Urinary bladder (tissue), 4 donors: ENCODE data around the gene MEF2D. TPM values are rescaled to one million over a fixed set of nuclear protein-coding genes. Genes with fewer than 3 reads are reported as not detected.
A peak's percentile ranks its signal among the peaks of the same experiment; 100 is the strongest.

Experiments used
- DNase-seq: peaks from one replicate; pipeline ENCODE4 v3.0.0-alpha.2; 2015; ENCODE audit errors: extremely low spot score
- H3K27ac ChIP-seq: one replicate; pipeline ENCODE4 v1.5.1; 2013; ENCODE audit warnings: low read depth, mild to moderate bottlenecking, moderate library complexity
- H3K36me3 ChIP-seq: one replicate; pipeline ENCODE4 v1.6.1; 2013; ENCODE audit warnings: mild to moderate bottlenecking, moderate library complexity; ENCODE audit not compliant: insufficient read depth
- H3K4me1 ChIP-seq: one replicate; pipeline ENCODE4 v1.6.1; 2013; ENCODE audit warnings: mild to moderate bottlenecking, moderate library complexity; ENCODE audit not compliant: insufficient read depth
- H3K4me3 ChIP-seq: one replicate; pipeline ENCODE4 v1.5.1; 2013; ENCODE audit warnings: low read depth, low read length
- whole genome bisulfite sequencing: extraction: QIAGEN DNeasy Blood & Tissue Kit; methylation state at CpG from one replicate; pipeline ENCODE4 v1.1.7; 2013; 5-methylcytosine and 5-hydroxymethylcytosine counted together
- polyA plus RNA-seq: library from polyadenylated mRNA; stranded (reverse); fragments of 200-250 nt; gene quantifications from one replicate; pipeline ENCODE4 v1.2.3, GENCODE V29; 2013
- total RNA-seq: library from RNA; depleted of rRNA; stranded (reverse); fragments of >200 nt; gene quantifications from one replicate; pipeline ENCODE4 v1.2.3, GENCODE V29; 2014
- donor health status: healthy with polysubstance abuse.
- donor health status: healthy.

The MEF2D gene
- total and polyA plus RNA-seq, 2 donors, result 10.0 to 55.5 TPM

- Histone ChIP-seq H3K27ac (no peak overlapping the region), H3K4me3 (no peak overlapping the region), H3K36me3 (no peaks in the 10 kb centered on the region), H3K4me1 (no peaks in the 10 kb centered on the region)
- WGBS, result 8% methylated on average over 7 of the region's 7 CpGs
- DNase-seq, result no peak
Measured at GRCh38 chr1:156430303-156430702, 70.3 kb downstream of the MEF2D start.

GRCh38 chr1:156429313-156430060 is 71.1 kb downstream of the MEF2D start:
- Histone ChIP-seq H3K4me1 (no peaks in the 10 kb centered on the region), H3K27ac (no peak overlapping the region), H3K4me3 (no peak overlapping the region), H3K36me3 (no peaks in the 10 kb centered on the region)
- 4% methylated on average over 13 of the region's 13 CpGs for WGBS
- no peak for DNase-seq

- H3K27ac ChIP-seq, result no peak overlapping the region
- 10% methylated on average over 4 of the region's 4 CpGs for WGBS
- H3K4me3 ChIP-seq, result no peak overlapping the region
- no peak for DNase-seq
- H3K4me1 ChIP-seq, result no peaks in the 10 kb centered on the region
- no peaks in the 10 kb centered on the region for H3K36me3 ChIP-seq
Measured at GRCh38 chr1:156428746-156429288, 71.8 kb downstream of the MEF2D start.

- WGBS, result 60% methylated on average over 5 of the region's 5 CpGs
- no peak for DNase-seq
- H3K36me3 ChIP-seq, result no peaks in the 10 kb centered on the region
- H3K4me1 ChIP-seq, result no peaks in the 10 kb centered on the region
- no peak overlapping the region for H3K27ac ChIP-seq
- H3K4me3 ChIP-seq, result no peak overlapping the region
Measured at GRCh38 chr1:156427957-156428356, 72.6 kb downstream of the MEF2D start.

- DNase-seq, result no peak
- no peaks in the 10 kb centered on the region for H3K4me1 ChIP-seq
- WGBS, result 92% methylated on average over 7 of the region's 7 CpGs
- no peaks in the 10 kb centered on the region for H3K36me3 ChIP-seq
- H3K27ac ChIP-seq, result no peak overlapping the region
- H3K4me3 ChIP-seq, result no peak overlapping the region
Measured at GRCh38 chr1:156425943-156426342, 74.6 kb downstream of the MEF2D start.

GRCh38 chr1:156424806-156425432 is 75.7 kb downstream of the MEF2D start:
- Histone ChIP-seq H3K4me1 (no peaks in the 10 kb centered on the region), H3K27ac (no peak overlapping the region), H3K4me3 (no peak overlapping the region), H3K36me3 (no peaks in the 10 kb centered on the region)
- 68% methylated on average over 10 of the region's 10 CpGs for WGBS
- no peak for DNase-seq

- H3K27ac ChIP-seq, result no peak overlapping the region
- H3K36me3 ChIP-seq, result no peaks in the 10 kb centered on the region
- WGBS, result 41% methylated on average over 7 of the region's 7 CpGs
- DNase-seq, result no peak
- H3K4me3 ChIP-seq, result no peak overlapping the region
- H3K4me1 ChIP-seq, result no peaks in the 10 kb centered on the region
Measured at GRCh38 chr1:156423422-156424352, 76.9 kb downstream of the MEF2D start.

- WGBS, result 19% methylated on average over 15 of the region's 15 CpGs
Measured at GRCh38 chr1:156422602-156423091, 77.9 kb downstream of the MEF2D start.

GRCh38 chr1:156421939-156422601 is 78.5 kb downstream of the MEF2D start:
- 17% methylated on average over 12 of the region's 12 CpGs for WGBS
- no peak for DNase-seq
- Histone ChIP-seq H3K36me3 (no peaks in the 10 kb centered on the region), H3K4me1 (no peaks in the 10 kb centered on the region), H3K4me3 (peak overlapping the region; percentile 14), H3K27ac (no peak overlapping the region)

More at GRCh38 chr1:156422602-156423091, 77.9 kb downstream of the MEF2D start:
- no peak for DNase-seq
- no peak overlapping the region for H3K27ac ChIP-seq
- no peaks in the 10 kb centered on the region for H3K36me3 ChIP-seq
- no peaks in the 10 kb centered on the region for H3K4me1 ChIP-seq
- H3K4me3 ChIP-seq, result no peak overlapping the region

GRCh38 chr1:156421062-156421938 is 79.3 kb downstream of the MEF2D start:
- no peaks in the 10 kb centered on the region for H3K4me1 ChIP-seq
- DNase-seq, result peak; percentile 25
- H3K4me3 ChIP-seq, result peak overlapping the region; percentile 20
- no peak overlapping the region for H3K27ac ChIP-seq
- WGBS, result 2% methylated on average over 69 of the region's 69 CpGs
- no peaks in the 10 kb centered on the region for H3K36me3 ChIP-seq

- Histone ChIP-seq H3K4me3 (peak overlapping the region; percentile 20), H3K27ac (no peak overlapping the region), H3K36me3 (no peaks in the 10 kb centered on the region), H3K4me1 (no peaks in the 10 kb centered on the region)
- 4% methylated on average over 69 of the region's 69 CpGs for WGBS
- DNase-seq, result no peak
Measured at GRCh38 chr1:156420205-156421061, 80.1 kb downstream of the MEF2D start.
